ENCODE results near the gene ANKS6.

GRCh38 chr9:98702835-98703380 is 93.4 kb downstream of the ANKS6 start:
- no peak for TF ChIP-seq CTCF (conservative IDR thresholded peaks at IDR 0.05; ENCODE audit: low read length)
- no peak for TF ChIP-seq EZH2phosphoT487 (IDR thresholded peaks at IDR 0.05; ENCODE audit: borderline replicate concordance)

Data from Loucy (cell line).